GM18873 (cell line): ENCODE results near the gene SULT4A1.

Source experiments
- ATAC-seq: cut with Tn5 transposase; IDR thresholded peaks from one replicate; pipeline ENCODE4 v1.9.1; 2021; ENCODE audit warnings: mild to moderate bottlenecking, moderate library complexity, moderate number of reproducible peaks; ENCODE audit not compliant: unreplicated experiment, low FRiP score

Gene SULT4A1

GRCh38 chr22:43867839-43868635, 5.7 kb upstream of the SULT4A1 start:
- no peak for ATAC-seq

GRCh38 chr22:43862882-43863202, 529 bp upstream of the SULT4A1 start:
- ATAC-seq, result no peak

- no peak for ATAC-seq
Observed at GRCh38 chr22:43861529-43861928, 784 bp downstream of the SULT4A1 start.

GRCh38 chr22:43860831-43861230, 1.5 kb downstream of the SULT4A1 start:
- ATAC-seq, result no peak

- ATAC-seq, result no peak
Observed at GRCh38 chr22:43860126-43860525, 2.2 kb downstream of the SULT4A1 start.

- ATAC-seq, result no peak
Observed at GRCh38 chr22:43859621-43860020, 2.7 kb downstream of the SULT4A1 start.

- no peak for ATAC-seq
Observed at GRCh38 chr22:43859176-43859575, 3.1 kb downstream of the SULT4A1 start.

GRCh38 chr22:43858156-43858895, 4.0 kb downstream of the SULT4A1 start:
- no peak for ATAC-seq

- ATAC-seq, result no peak
Observed at GRCh38 chr22:43857367-43857766, 4.9 kb downstream of the SULT4A1 start.

- no peak for ATAC-seq
Observed at GRCh38 chr22:43855431-43855830, 6.9 kb downstream of the SULT4A1 start.

- ATAC-seq, result no peak
Observed at GRCh38 chr22:43854786-43855271, 7.5 kb downstream of the SULT4A1 start.

- ATAC-seq, result no peak
Observed at GRCh38 chr22:43854121-43854785, 8.1 kb downstream of the SULT4A1 start.

GRCh38 chr22:43853328-43853931, 8.9 kb downstream of the SULT4A1 start:
- no peak for ATAC-seq

GRCh38 chr22:43852573-43853327, 9.6 kb downstream of the SULT4A1 start:
- no peak for ATAC-seq

- no peak for ATAC-seq
Observed at GRCh38 chr22:43851979-43852307, 10.4 kb downstream of the SULT4A1 start.

- ATAC-seq, result no peak
Observed at GRCh38 chr22:43851058-43851978, 11.0 kb downstream of the SULT4A1 start.

GRCh38 chr22:43850529-43850928, 11.8 kb downstream of the SULT4A1 start:
- no peak for ATAC-seq

- ATAC-seq, result no peak
Observed at GRCh38 chr22:43849731-43850130, 12.6 kb downstream of the SULT4A1 start.
